RWPE1 (cell line): ENCODE measurements around the gene SKI.
A peak's percentile ranks its signal among the peaks of the same experiment; 100 is the strongest.

Source experiments
- CTCF ChIA-PET: fragments of 350-600 bp; sonication (Branson Sonifier 250); formaldehyde crosslinking; extraction: SDS; loops from one replicate; lab custom pipeline; 2021; lab: Yijun Ruan, JAX
- POLR2A ChIA-PET: fragments of 400-600 bp; formaldehyde crosslinking; extraction: SDS; loops from one replicate; lab custom pipeline; 2020; ENCODE audit warnings: antibody characterized with exemption; ENCODE audit not compliant: low non-redundant PET; lab: Yijun Ruan, JAX
- DNase-seq: peaks from one replicate; pipeline ENCODE4 v3.0.0; 2012; ENCODE audit warnings: low spot score
- H3K27ac ChIP-seq: fragments of 450-650 bp; 2 replicates; pipeline ENCODE4 v1.5.1; 2017
- TF ChIP-seq, protein P1 (sequence below): fragments of 450-650 bp; conservative IDR thresholded peaks from 2 replicates; pipeline ENCODE4 v1.5.1; 2017; ENCODE audit warnings: low read depth, mild to moderate bottlenecking

The SKI gene

DNA sequence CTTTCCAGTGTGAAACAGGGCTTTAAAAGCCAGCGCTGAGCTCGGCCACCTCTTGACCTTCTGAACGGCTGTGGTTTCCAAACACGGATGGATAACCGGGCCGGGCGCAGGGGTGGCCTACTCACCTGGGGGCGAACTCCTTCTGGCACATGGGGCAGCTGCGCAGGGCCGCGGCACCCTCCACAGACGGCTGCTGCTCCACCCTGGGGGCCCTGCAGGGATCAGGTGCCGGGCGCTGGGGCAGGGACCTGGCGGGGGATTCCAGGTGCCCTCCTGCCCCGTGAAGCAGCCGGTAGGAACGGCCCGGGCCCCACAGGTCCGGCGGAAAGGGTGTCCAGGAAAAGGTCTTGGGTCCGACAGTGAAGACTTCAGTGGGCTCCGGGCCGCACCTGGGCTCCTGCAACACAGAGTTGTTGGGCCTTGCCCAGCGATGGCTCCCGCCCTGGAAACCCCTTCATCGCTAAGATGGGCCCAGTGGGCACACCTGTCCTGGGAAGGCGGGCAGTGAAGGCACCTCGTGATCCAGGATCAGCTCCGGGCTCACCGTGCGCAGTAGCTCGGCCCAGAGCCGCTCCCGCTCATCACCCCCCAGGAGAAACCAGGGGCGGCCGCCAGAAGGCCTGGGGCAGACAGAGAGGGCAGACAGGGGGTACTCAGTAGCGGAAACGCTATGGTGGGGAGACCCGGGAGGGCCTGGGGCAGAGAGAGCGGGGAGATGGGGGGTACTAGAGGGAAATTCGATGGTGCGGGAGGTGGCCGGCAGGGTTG is 34.4 kb upstream of the SKI start:
- ChIA-PET CTCF (interaction anchor here (0.7 to 2.0 kb wide), 3 partner anchors 19 to 196 kb away, joined by 3 to 11 read pairs (median 8); no protein-coding TSS in a partner anchor), POLR2A (no interaction called here)
- H3K27ac ChIP-seq: peak overlapping the region; percentile 97
- DNase-seq: no peak
- TF ChIP-seq, protein P1, sequence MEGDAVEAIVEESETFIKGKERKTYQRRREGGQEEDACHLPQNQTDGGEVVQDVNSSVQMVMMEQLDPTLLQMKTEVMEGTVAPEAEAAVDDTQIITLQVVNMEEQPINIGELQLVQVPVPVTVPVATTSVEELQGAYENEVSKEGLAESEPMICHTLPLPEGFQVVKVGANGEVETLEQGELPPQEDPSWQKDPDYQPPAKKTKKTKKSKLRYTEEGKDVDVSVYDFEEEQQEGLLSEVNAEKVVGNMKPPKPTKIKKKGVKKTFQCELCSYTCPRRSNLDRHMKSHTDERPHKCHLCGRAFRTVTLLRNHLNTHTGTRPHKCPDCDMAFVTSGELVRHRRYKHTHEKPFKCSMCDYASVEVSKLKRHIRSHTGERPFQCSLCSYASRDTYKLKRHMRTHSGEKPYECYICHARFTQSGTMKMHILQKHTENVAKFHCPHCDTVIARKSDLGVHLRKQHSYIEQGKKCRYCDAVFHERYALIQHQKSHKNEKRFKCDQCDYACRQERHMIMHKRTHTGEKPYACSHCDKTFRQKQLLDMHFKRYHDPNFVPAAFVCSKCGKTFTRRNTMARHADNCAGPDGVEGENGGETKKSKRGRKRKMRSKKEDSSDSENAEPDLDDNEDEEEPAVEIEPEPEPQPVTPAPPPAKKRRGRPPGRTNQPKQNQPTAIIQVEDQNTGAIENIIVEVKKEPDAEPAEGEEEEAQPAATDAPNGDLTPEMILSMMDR: no peak

DNA sequence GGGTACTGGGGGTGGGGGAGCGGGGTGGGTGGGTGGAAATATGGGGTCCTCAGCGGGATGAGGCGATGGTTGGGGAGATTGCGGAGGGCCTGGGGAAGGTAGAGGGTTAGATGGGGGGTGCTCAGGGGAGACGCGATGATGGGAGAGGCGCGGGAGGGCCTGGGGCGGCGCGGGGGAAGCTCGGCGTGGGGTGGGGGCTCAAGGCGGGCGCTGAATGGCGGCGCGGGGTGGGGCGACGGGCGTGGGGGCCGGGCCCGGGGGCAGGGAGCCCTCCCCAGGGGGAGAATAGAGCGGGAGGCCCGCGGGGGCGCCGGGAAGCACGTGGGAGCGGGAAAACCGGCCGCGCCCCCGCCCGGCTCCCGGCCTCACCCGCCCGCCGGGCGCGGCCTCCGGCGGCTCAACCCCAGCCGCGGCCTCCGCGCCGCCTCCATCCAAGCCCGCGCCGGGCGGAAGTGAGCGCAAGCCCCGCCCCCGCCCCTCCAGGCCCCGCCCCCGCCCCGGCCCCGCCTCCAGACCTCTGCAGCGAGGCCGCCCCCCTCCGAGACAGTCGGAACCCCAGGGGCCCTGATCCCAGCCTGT is 33.7 kb upstream of the SKI start, which contains the start of gene FAAP20:
FAAP20 (minus strand) TSS at position 454 of the 579 bp plus-strand sequence; CDS start at position 431, 23 bp downstream.
- peak; percentile 74 for DNase-seq
- POLR2A ChIA-PET: interaction anchor here (1.6 kb wide), 1 partner anchor 188 kb away, joined by 10 read pairs; no protein-coding TSS in a partner anchor
- TF ChIP-seq, protein P1: no peak
- H3K27ac ChIP-seq: peak within 1 kb of the TSS; percentile 97
- CTCF ChIA-PET: interaction anchor here (0.6 to 4.1 kb wide), 22 partner anchors 9 to 341 kb away, joined by 3 to 86 read pairs (median 4); partner anchors contain the start of genes MORN1, PRKCZ and RER1

DNA sequence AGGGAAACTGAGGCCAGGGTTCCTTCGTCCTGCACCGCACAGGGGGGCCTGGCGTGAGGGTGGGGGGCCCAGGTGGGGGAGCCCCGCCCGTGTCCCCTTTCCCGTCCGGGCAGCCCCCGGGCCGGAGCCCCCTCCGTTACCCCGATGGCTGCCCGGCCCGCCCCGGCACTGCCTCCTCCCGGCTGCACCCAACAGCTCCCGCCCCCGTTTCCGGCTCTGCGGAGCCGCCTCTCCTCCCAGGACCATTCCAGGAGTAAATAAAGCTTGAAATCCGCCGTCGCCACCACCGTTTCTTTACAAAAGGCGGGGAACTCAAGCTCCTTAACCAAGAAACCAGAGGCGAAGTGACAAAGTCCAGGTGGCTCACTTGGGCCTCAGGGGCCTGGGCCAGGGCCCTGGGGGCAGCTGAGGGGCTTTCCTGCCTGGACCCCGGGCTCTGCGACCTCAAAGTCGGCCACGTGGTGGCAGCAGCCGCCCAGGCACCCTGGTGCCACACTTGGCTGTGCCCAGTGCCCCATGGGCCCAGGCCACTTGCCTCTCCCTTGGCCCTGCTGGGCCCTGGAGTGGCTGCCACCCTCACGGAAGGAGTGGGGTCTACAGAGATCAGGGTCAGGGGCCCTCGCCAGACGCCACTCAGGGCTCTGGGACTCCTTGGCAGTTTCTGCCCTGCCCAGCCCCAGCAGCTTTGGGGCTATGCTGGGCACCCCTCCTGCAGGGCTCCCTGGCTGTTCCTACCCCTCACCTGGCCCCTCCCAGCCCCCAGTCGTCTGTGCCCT is 33.0 kb upstream of the SKI start:
- peak; percentile 81 for DNase-seq
- POLR2A ChIA-PET: interaction anchor here (1.6 kb wide), 1 partner anchor 187 kb away, joined by 10 read pairs; no protein-coding TSS in a partner anchor
- CTCF ChIA-PET: interaction anchor here (0.6 to 4.1 kb wide), 25 partner anchors 9 to 340 kb away, joined by 3 to 86 read pairs (median 5); partner anchors contain the start of genes MORN1, PRKCZ and RER1
- TF ChIP-seq, protein P1: peak; percentile 92
- peak overlapping the region; percentile 97 for H3K27ac ChIP-seq

DNA sequence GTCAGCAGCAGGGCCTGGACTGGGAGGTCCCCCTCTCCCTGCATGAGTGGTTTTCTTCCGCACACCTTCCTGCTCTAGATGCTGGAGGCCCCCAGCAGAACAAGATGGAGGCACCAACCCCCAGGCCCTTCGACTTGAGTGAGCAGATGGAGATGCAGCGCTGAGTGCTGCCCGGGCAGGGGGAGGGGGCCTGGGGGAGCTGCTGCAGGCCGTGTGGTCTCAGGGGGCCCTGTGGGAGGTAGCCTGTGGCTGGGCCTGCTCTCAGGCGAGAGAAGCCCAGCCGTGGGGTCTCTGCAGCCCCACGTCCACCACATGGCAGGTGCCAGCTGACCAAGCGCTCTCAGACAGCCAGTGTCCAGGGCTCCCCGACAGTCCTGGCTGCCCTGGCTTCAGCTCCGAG is 32.3 kb upstream of the SKI start:
- TF ChIP-seq, protein P1: no peak
- CTCF ChIA-PET: interaction anchor here (0.6 to 4.1 kb wide), 11 partner anchors 8 to 196 kb away, joined by 3 to 86 read pairs (median 6); partner anchors contain the start of genes MORN1 and RER1
- no peak for DNase-seq
- H3K27ac ChIP-seq: peak overlapping the region; percentile 97
- POLR2A ChIA-PET: interaction anchor here (1.6 kb wide), 1 partner anchor 186 kb away, joined by 10 read pairs; no protein-coding TSS in a partner anchor

DNA sequence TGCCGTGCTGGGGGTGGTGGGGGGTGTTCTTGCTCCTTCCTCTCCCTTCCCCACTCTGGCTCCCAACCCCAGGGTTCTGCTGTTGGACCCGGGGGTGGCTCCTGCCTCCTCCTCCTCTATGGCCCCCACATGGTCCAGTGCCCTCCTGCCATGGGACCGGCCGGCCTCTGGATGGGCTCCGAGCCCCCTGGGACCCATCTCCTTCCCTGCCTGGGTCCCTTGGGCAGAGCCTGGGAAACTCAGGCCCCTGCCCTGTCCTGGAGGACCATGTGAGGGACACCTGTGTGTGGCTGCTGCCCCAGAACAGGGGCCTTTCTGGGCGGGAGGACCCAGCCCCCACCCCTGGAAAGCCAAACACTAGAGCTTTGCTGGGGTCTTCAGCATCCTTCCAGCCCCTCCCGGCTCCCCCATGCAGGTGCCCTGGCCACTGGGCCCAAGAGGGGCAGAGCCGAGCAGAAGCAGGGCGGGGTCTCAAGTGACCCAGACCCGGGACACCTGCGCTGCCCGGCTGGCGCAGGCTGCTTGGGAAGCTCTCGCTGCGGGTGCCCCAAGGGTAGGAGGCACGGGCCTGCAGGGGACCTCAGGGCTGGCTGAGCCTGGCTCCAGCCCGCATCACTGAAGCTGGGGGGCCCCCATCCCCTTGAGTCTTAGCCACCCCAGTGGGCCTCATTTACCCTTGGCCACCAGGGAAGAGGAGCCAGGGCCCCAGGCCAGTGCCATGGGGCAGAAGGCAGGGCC is 31.0 kb upstream of the SKI start:
- TF ChIP-seq, protein P1: no peak
- no peak for DNase-seq
- ChIA-PET CTCF (interaction anchor here (0.9 to 4.1 kb wide), 2 partner anchors 184 to 625 kb away, joined by 3 to 86 read pairs; no protein-coding TSS in a partner anchor), POLR2A (no interaction called here)
- peak overlapping the region; percentile 97 for H3K27ac ChIP-seq
